OCI-LY3 (cell line): ENCODE data around the gene CCNL1.

ENCODE experiments used
- EZH2phosphoT487 ChIP-seq: fragments of 200-600 bp; shearing (Covaris generic); IDR thresholded peaks from 2 replicates; pipeline ENCODE4 v1.6.1; 2018; ENCODE audit warnings: antibody characterized with exemption, mixed run types, low read depth
- TF ChIP-seq, protein P1 (sequence below): fragments of 200-600, 300-600 bp; sonication (generic); IDR thresholded peaks from 2 replicates; pipeline ENCODE4 v1.5.1; 2014; ENCODE audit warnings: antibody characterized with exemption, low read length, low read depth

DNA sequence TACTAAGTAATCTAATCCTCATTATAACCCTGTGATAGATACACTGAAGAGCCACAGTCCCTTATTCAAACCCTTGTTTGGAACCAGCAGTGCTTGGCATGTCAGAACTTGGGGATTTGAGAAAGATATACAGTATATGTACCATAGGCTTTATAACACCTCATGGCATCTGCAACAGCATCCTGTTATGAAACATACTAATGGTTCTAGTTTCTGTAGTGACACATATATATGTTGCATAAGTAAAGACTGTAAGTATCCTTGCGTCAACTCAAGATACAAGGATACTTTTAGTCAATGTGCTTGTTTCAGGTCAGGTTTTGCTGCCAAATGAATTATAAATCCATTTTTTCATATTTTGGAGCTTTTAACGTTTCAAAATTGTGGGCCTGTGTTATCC is 58.5 kb downstream of the CCNL1 start:
- TF ChIP-seq, protein P1, sequence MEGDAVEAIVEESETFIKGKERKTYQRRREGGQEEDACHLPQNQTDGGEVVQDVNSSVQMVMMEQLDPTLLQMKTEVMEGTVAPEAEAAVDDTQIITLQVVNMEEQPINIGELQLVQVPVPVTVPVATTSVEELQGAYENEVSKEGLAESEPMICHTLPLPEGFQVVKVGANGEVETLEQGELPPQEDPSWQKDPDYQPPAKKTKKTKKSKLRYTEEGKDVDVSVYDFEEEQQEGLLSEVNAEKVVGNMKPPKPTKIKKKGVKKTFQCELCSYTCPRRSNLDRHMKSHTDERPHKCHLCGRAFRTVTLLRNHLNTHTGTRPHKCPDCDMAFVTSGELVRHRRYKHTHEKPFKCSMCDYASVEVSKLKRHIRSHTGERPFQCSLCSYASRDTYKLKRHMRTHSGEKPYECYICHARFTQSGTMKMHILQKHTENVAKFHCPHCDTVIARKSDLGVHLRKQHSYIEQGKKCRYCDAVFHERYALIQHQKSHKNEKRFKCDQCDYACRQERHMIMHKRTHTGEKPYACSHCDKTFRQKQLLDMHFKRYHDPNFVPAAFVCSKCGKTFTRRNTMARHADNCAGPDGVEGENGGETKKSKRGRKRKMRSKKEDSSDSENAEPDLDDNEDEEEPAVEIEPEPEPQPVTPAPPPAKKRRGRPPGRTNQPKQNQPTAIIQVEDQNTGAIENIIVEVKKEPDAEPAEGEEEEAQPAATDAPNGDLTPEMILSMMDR: no peak
- no peak for TF ChIP-seq EZH2phosphoT487
